HG03025 (cell line): ENCODE measurements around the gene IFI6.
"Not testable (repeated sequence)": the region's sequence is repeated elsewhere in the genome, so short reads cannot be mapped to it uniquely, and the experiment has no call there.

ENCODE experiments used
- ATAC-seq: cut with Tn5 transposase; IDR thresholded peaks from one replicate; pipeline ENCODE4 v1.9.1; 2021; ENCODE audit warnings: mild to moderate bottlenecking, moderate library complexity; ENCODE audit not compliant: unreplicated experiment, low FRiP score

The IFI6 gene

GRCh38 chr1:27671964-27672749 lies at the start of gene IFI6:
IFI6 (minus strand) TSS chr1:27672192; CDS start chr1:27669314, 2,878 bp downstream.
- ATAC-seq, result no peak

DNA sequence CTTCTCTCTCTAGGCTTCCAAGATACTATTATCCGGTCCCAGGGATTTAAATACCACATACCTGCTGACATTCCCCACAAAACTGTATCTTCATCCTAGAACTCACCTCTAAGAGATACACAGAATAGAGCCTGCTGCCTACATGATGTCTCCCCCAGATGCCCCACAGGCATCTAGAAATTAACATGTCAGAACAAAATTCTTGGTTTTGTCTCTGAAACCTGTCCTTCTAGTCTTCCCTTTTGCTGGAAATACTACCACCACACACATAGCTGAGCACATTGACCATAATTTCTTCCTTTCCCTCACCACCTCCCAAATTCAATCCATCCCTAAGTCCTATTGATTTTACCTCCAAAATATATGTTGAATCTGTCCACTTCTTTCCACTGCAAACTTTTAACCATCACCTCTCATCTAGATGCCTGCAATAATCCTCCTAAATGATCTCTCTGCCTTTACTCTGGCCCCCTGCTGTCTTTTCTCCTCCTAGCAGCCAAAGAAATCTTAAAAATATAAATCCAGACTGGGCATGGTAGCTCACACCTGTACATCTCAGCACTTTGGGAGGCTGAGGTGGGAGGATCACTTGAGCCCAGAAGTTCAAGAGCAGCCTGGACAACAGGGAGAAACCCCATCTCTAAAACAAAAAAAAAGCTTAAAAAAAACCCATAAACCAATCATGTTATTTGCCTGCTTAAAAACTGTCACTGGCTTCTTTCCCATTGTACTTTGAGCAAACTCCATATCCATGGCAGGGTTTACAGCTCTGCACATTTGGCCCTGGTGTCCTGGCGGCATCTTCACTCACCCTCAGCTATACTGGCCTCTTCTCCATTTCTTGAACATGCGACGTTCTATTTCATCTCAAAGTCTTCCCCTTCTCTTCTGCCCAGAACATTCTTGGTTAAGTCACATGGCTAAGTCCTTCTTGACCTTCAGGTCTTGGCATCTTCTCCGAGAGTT lies 47.6 kb upstream of the IFI6 start:
- ATAC-seq, result no peak

DNA sequence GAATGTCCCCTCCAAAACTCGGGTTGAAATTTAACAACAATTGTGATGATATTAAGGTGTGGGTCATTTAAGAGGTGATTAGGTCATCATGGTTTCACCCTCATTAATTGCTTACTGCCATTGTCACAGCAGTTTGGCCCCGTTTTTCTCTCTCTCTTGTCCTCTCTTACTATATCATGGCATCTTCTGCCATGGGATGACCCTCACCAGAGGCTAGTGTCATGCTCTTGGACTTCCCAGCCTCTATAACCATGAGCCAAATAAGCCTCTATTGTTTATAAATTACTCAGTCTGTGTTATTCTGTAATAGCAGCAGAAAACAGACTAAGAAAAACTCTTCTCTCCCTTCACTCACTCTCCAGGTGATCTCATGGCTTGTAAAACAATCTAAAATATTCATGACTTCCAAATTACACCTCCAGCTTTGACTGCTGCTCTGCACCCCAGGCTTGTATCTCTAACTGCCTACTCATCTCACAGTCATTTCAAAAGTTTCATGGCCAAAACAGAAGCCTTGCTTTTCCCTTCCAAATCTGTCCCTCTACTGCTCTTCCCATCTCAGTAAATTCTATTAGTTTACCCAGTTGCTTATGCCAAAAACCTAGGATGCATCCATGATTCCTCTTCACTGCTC lies 44.4 kb upstream of the IFI6 start:
- ATAC-seq, result no peak

DNA sequence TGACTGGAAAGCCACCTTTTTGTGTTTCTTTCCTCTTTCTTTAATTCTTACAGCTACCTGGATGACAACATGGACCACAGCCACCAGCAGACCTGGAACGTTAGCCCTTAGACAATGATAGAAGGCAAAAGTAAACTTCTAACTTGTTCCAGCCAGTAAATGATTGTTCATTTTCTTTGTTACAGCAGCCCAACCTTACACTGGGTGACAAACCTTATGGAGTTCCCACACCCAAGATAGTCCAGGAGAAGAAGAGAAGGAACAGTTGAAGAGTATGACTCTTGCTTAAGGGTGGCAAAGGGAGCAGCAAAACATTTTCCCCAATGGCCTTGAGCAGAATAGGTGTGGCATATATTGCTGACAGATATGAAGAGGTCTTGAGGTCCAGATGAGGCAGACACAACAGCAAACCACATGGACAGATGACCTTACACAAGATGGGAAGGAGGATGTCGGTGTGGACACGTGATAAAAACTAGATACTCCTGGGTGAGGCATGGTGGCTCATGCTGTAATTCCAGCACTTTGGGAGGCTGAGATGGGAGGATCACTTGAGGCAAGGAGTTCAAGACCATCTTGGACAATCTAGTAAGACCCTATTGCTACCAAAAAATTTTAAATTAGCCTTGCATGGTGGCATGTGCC lies 42.0 kb upstream of the IFI6 start:
- no peak for ATAC-seq

GRCh38 chr1:27713139-27713725 lies 41.2 kb upstream of the IFI6 start:
- ATAC-seq, result no peak

- no peak for ATAC-seq
Measured at GRCh38 chr1:27710574-27710973, 38.6 kb upstream of the IFI6 start.

DNA sequence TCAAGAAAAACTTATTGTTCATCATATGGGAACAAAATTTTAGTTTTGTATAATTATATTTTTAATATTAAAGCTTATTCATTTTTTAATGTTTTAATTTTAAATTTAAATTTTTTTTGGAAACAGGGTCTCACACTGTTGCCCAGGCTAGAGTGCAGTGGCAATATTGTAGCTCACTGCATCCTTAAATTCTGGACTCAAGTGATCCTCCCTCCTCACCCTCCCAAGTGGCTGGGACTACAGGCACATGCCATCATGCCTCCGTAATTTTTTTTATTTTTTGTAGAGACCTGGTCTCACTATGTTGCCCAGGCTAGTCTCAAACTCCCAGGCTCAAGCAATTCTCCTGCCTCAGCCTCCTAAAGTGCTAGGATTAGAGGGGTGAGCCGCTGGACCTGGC lies 33.6 kb upstream of the IFI6 start:
- ATAC-seq, result no peak

DNA sequence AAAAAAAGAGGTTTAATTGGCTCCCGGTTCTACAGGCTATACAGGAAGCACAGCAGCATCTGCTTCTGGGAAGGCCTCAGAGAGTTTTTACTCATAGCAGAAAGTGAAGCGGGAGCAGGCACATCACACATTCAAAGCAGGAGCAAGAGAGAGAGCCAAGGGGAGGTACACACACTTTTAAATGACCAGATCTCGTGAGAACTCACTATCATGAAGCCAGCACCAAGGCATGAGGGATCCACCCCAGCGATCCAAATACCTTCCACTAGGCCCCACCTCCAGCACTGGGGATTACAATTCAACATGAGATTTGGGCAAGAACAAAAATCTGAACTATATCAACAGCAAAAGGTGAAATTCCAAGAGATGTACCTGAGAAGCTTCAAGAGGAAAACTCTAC lies 33.0 kb upstream of the IFI6 start:
- ATAC-seq, result no peak

- not testable (repeated sequence) for ATAC-seq
Measured at GRCh38 chr1:27696835-27697234, 24.8 kb upstream of the IFI6 start.

DNA sequence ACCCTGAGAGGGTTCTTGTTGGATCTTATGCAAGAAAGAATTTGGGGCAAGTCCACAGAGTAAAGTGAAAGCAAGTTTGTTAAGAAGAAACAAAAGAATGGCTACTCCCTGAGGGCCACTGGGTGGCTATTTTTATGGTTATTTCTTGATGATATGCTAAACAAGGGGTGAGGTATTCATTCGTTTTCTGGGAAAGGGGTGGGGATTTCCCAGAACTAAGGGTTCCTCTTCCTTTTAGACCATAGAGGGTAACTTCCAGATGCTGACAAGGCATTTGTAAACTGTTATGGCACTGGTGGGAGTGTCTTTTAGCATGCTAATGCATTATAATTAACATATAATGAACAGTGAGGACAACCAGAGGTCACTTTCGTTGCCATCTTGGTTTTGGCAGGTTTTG lies 18.2 kb upstream of the IFI6 start:
- no peak for ATAC-seq

DNA sequence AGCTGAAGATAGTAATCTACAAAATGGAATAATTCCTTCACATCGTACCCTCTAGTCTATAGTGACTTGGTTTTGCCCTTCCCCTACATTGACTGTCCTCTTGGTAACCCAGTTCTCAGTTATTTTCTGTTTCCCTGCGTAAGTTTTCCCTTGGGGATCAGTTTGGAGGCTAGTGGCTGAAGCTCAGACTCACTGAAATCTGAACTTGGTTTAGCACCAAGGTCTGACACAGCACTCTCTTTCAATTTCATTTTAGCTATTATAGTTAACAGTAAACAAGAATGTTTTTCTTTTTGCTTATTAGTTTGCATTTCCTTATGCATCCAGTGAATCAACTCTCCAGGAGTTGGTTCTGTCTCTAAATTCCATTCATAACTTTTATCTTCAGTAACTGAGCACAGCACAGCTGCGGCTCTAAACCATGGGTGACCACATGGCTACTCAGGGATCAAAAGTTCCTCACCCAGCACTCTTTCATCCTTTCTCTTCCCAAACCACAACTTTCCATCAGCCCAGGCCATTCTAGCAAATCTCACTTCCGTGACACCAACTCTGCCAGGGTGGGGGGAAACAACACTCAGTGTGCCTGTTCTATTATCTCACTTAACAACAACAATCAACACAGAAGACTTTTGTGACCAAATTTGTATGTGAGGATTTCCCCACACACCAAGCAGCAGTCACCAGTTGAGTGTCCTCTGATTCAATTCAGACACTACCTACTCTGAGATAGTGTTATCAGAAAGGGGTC lies 17.6 kb upstream of the IFI6 start:
- ATAC-seq, result no peak

DNA sequence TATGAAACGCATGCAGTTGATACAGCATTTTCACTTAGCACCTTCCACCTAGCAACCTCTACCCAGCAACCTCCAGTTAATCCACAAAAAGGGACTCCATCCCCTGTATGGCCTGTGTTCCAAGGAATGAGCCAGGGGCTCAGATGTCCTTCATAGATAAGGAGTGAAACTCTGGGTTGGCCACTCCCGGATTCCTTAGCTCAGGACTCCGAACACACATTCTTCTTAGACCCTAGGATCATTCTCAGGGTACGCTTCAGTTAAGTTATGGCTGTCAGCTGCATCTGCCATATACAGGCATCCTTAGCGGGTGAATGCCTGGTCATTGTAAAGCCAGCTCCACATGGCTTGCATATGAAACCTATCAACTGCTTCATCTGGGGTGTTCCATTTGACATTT lies 15.9 kb upstream of the IFI6 start:
- ATAC-seq, result no peak

DNA sequence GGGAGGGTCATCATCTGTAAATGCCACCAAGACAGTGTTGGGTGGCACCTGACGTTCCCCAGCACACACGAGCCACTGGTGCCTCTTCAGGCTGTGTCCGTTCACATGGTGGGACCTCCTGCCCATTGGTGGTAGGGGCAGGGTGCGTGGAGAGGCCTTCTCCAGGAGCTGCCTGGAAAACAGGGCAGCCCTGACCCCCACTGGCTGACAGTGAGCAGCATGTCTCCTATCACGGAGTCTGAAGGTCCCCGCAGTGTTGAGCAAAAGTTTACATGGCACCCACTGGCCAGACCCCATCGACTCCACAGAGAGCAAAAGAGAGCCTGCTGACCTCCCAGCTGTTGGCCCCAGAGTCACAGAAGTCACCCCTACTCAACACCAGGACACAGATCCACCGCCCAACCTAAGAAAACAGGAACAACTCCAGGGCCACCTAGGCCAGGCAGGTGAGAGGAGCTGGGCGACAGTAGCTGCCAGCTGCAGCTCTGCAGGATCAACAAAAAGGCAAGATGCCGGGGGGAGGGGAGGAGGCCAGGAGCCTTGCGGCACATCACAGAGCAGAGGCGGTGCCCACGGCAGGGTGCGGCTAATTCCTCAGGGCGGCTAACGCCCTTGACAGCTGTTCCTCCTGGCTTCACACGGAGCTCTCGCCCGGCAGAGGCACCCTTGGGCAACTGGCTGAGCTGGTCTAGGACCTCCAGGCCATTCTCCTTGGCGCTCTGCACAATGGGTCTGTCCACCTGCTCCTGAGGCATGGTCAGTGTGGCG lies 14.4 kb upstream of the IFI6 start:
- ATAC-seq, result no peak

GRCh38 chr1:27684176-27684575 lies 12.2 kb upstream of the IFI6 start:
- ATAC-seq, result no peak

DNA sequence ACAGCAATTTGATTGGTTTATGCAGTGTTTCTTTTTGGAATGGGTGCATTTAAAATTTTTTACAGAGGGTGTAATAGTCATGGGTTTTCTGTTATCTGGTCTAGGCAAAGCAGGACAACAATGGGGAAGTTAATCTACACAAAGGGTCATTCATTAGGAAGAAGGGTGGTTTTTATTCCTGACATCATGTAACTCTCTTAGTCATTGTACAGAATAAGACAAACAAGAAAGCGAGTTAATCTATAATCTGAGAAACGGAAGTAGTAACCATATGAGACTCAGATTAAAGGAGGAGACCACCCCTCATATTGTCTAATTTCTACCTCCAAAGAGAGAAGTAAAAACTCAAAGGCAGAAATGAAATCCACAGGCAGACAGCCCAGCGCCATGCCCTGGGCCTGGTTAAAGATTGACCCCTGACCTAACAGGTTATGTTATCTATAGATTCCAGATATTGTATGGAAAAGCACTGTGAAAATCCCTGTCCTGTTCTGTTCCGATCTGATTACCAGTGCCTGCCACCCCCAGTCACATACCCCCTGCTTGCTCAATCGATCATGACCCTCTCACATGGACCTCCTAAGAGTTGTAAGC lies 10.5 kb upstream of the IFI6 start:
- ATAC-seq, result no peak

DNA sequence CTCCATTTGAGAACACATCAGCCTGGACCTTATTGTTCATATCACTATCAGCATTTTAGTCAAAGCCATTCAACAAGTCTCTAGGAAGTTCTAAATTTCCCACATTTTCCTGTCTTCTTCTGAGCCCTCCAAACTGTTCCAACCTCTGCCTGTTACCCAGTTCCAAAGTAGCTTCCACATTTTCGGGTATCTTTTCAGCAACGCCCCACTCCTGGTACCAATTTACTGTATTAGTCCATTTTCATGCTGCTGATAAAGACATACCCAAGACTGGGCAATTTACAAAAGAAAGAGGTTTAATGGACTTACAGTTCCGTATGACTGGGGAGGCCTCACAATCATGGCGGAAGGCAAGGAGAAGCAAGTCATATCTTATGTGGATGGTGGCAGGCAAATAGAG lies 9.6 kb upstream of the IFI6 start:
- not testable (repeated sequence) for ATAC-seq

DNA sequence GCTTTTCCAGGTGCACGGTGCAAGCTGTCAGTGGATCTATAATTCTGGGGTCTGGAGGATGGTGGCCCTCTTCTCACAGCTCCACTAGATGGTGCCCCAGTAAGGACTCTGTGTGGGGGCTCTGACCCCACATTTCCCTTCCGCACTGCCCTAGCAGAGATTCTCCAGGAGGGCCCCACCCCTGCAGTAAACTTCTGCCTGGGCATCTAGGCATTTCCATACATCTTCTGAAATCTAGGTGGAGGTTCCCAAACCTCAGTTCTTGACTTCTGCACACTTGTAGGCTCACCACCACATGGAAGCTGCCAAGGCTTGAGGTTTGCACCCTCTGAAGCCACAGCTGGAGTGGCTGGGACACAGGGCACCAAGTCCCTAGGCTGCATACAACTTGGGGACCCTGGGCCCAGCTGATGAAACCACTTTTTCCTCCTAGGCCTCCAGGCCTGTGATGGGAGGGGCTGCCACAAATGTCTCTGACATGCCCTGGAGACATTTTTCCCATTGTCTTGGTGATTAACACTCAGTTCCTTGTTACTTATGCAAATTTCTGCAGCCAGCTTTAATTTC lies 8.3 kb upstream of the IFI6 start:
- not testable (repeated sequence) for ATAC-seq

GRCh38 chr1:27678747-27679146 lies 6.8 kb upstream of the IFI6 start:
- ATAC-seq, result no peak
